Ishikawa (cell line): ENCODE data around the gene COL16A1.

Experiments
- CEBPB ChIP-seq: IDR thresholded peaks from 2 replicates; pipeline ENCODE4 v1.6.1; 2012
- CREB1 ChIP-seq: IDR thresholded peaks from 2 replicates; pipeline ENCODE4 v1.6.1; 2012; ENCODE audit warnings: low read depth
- EGR1 ChIP-seq: IDR thresholded peaks from 2 replicates; pipeline ENCODE4 v1.6.1; 2012
- EP300 ChIP-seq: IDR thresholded peaks from 2 replicates; pipeline ENCODE4 v1.6.1; 2012; ENCODE audit warnings: borderline replicate concordance
- FOXM1 ChIP-seq: IDR thresholded peaks from 2 replicates; pipeline ENCODE4 v1.6.1; 2012; ENCODE audit warnings: low read depth, borderline replicate concordance
- NFIC ChIP-seq: IDR thresholded peaks from 2 replicates; pipeline ENCODE4 v1.6.1; 2012
- RAD21 ChIP-seq: IDR thresholded peaks from 2 replicates; pipeline ENCODE4 v1.6.1; 2012; ENCODE audit warnings: low read depth
- TAF1 ChIP-seq: IDR thresholded peaks from 2 replicates; pipeline ENCODE4 v1.6.1; 2012; ENCODE audit warnings: low read depth, mild to moderate bottlenecking
- TCF12 ChIP-seq: IDR thresholded peaks from 2 replicates; pipeline ENCODE4 v1.6.1; 2012; ENCODE audit warnings: low read depth
- TEAD4 ChIP-seq: IDR thresholded peaks from 2 replicates; pipeline ENCODE4 v1.6.1; 2012
- YY1 ChIP-seq: IDR thresholded peaks from 2 replicates; pipeline ENCODE4 v1.6.1; 2012; ENCODE audit warnings: low read depth
- ZBTB7A ChIP-seq: IDR thresholded peaks from 2 replicates; pipeline ENCODE4 v1.6.1; 2012; ENCODE audit warnings: low read depth
- TF ChIP-seq, protein P1 (sequence below): IDR thresholded peaks from 2 replicates; pipeline ENCODE4 v1.6.1; 2012; ENCODE audit warnings: low read depth, mild to moderate bottlenecking
- TF ChIP-seq, protein P2 (sequence below): IDR thresholded peaks from 2 replicates; pipeline ENCODE4 v1.6.1; 2012
- TF ChIP-seq, protein P3 (sequence below): IDR thresholded peaks from 2 replicates; pipeline ENCODE4 v1.6.1; 2012

COL16A1 gene

DNA sequence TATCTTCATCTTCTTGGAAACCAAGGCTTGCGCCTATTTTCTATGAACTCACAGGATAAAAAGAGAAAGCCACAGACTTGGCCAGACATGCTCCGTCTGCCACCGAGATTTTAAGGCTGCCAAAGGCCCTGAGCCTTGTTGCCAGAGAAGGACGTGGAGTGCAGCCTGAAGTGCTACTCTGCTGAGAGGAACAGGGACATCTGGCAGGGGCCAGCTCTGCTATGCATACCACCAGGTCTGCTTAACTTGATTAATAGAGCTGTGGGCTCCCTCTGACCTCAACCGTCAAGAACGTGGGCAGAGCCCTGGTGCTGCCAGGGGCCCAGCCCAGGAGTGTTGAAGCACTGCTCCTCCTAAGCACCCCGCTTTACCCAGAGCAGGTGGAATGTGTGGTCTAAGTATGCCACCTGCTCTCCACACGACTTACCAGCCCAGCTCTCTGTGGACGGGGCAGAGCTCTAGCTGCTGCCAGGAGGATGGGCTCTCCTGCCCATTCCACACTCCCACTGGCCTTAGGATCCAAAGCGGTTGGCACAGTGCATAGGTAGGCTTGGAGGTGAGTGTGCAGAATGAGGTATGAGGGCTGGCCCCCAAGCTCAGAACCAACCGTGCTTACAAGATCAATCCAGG is 75.8 kb downstream of the COL16A1 start:
- TF ChIP-seq TAF1 (no peak), TCF12 (no peak), RAD21 (no peak), CREB1 (no peak), TEAD4 (no peak)
- TF ChIP-seq, protein P1, sequence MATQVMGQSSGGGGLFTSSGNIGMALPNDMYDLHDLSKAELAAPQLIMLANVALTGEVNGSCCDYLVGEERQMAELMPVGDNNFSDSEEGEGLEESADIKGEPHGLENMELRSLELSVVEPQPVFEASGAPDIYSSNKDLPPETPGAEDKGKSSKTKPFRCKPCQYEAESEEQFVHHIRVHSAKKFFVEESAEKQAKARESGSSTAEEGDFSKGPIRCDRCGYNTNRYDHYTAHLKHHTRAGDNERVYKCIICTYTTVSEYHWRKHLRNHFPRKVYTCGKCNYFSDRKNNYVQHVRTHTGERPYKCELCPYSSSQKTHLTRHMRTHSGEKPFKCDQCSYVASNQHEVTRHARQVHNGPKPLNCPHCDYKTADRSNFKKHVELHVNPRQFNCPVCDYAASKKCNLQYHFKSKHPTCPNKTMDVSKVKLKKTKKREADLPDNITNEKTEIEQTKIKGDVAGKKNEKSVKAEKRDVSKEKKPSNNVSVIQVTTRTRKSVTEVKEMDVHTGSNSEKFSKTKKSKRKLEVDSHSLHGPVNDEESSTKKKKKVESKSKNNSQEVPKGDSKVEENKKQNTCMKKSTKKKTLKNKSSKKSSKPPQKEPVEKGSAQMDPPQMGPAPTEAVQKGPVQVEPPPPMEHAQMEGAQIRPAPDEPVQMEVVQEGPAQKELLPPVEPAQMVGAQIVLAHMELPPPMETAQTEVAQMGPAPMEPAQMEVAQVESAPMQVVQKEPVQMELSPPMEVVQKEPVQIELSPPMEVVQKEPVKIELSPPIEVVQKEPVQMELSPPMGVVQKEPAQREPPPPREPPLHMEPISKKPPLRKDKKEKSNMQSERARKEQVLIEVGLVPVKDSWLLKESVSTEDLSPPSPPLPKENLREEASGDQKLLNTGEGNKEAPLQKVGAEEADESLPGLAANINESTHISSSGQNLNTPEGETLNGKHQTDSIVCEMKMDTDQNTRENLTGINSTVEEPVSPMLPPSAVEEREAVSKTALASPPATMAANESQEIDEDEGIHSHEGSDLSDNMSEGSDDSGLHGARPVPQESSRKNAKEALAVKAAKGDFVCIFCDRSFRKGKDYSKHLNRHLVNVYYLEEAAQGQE, result no peak
- TF ChIP-seq, protein P2, sequence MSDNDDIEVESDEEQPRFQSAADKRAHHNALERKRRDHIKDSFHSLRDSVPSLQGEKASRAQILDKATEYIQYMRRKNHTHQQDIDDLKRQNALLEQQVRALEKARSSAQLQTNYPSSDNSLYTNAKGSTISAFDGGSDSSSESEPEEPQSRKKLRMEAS, result no peak

DNA sequence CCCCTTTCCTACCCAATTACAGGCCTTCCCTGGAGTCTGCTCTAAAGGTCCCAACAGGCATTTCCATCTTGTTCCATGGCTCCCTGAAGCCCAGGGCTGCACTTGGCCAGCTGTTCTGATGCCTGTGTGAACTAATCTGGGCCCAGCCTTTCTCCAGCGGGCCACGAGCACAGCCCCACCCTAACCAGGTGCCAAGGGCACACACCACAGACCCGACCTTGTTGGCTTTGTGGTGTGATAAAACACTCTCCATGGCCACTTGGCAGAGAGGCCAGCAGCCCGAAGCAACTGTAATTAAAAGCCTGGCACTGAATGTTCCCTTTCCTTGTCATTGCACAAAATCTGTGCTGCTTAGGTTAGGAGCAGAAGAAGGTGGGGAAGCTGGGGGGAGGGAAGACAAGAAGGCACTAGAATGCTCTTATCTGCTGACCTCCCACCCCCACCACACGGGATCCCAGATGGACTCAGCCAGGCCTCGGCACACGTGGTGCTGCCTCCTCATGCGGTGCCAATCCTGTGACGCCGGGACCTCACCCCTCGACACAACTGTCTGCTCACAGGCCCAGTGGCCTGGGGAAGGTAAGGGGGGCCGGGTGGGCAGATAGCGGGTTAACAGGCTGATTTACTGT is 76.4 kb downstream of the COL16A1 start:
- TF ChIP-seq EGR1, result no peak
- TF ChIP-seq, protein P2, result no peak
- no peak for TF ChIP-seq NFIC

DNA sequence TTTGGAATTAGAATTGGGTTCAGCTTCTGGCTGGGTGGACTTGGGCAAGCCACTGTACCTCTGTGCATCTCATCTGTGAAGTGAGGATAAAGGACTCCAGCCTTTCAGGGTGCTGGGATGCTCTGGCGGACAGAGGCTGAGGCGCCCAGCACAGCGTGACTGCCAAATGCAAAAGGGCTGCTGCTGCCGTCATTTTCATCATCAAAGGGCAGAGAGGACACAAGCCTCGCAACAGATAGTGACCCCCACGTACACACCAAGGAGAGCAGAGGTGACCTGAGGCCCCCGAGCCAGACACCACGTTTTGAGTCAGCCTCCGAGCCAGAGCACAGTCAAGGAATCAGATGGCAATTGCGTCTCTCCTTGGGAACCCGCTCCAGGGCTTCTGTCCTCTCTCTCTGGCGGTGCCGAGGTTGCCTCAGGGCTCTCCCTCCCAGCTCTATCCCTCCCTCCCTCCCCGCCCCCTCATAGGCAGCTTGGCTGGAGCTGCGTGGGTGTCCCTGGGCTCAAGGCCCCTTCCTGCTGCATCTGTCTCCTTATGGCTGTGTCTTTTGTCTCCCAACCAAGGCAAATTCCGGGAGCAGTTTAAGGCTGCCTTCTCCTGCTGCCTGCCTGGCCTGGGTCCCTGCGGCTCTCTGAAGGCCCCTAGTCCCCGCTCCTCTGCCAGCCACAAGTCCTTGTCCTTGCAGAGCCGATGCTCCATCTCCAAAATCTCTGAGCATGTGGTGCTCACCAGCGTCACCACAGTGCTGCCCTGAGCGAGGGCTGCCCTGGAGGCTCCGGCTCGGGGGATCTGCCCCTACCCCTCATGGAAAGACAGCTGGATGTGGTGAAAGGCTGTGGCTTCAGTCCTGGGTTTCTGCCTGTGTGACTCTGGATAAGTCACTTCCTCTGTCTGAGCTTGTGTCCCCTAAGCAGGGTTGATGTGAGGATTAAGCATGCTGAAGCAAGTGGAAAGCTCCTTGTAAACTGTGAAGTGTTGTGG is 77.3 kb downstream of the COL16A1 start:
- no peak for TF ChIP-seq TEAD4
- TF ChIP-seq, protein P2, result no peak
- TF ChIP-seq CREB1, result no peak
- no peak for TF ChIP-seq ZBTB7A
- TF ChIP-seq TAF1, result no peak
- TF ChIP-seq EGR1, result no peak
- no peak for TF ChIP-seq YY1
- no peak for TF ChIP-seq CEBPB

DNA sequence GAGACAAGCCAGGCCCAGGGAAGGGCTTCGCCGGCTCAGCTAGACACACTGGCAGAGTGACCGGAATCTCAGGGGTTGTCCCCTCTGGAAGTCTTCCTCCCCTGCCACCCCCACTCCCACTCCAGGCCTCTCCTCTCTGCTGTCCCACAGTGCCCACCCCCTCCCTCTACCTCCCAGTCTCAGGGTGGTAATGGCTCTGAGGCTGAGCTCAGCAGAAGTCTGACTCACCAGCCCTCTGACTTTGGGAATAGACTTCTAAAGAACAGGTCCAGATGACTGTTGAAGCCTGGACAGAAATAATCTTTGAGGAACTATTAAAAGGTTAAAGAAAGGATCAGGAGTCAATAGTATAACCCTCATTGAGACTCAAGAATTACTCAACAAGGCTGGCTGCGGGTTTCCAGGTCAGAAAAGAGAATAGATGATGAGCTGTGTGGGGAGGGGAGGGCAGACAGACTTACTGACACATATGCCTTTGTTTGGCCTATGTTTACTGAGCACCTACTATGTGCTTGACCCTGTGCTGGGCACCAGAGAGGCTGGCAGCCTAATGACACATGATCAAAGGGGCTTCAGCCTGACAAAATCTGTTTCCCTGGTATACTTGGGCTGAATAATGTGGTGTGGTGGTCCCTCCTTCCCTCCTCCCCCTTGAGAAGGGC is 78.1 kb downstream of the COL16A1 start:
- no peak for TF ChIP-seq EP300
- TF ChIP-seq ZBTB7A, result no peak
- no peak for TF ChIP-seq YY1
- TF ChIP-seq TCF12, result no peak
- TF ChIP-seq, protein P2, result no peak
- TF ChIP-seq CREB1, result no peak
- TF ChIP-seq EGR1, result no peak
- no peak for TF ChIP-seq CEBPB
- no peak for TF ChIP-seq FOXM1
- no peak for TF ChIP-seq NFIC
- TF ChIP-seq TEAD4, result no peak
- no peak for TF ChIP-seq TAF1

DNA sequence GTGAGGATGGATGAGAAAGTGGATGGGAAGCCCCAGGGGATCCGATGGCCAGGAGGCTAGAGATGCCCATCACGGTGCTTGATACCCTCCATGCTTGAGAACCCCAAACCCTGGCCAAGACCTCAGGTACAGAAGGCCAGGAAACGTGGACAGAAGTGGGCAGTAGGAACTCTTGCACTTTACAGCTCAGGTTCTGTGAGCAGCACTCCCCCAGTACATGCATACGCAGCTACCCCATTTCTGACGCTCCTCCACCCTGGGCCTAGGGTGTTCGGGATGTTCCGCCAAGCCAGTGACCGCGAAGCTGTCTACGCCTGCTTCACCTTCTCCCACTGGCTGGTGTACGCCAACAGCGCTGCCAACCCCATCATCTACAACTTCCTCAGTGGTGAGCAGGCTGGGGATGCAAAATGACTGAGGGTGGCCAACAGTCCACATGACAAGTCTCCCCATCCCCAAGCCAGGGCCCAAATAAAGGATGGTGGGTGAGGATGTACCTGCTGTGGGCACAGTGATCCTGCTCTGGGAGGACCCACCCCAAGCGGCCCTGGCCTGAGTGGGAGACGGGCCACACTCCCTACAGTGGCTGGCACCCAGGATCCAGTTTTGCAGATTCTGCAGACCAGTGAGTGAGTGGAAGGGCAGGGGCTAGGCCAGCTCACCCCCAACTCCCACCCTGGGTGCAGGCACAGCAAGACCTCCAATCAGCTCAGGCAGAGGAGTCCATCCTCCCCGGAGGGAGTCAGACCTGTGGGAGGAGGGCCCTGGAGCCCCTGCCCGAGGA is 78.9 kb downstream of the COL16A1 start:
- TF ChIP-seq EGR1, result no peak
- TF ChIP-seq, protein P1, result no peak
- TF ChIP-seq FOXM1, result no peak
- no peak for TF ChIP-seq ZBTB7A
- TF ChIP-seq CREB1, result no peak
- no peak for TF ChIP-seq RAD21
- no peak for TF ChIP-seq YY1
- TF ChIP-seq, protein P3, sequence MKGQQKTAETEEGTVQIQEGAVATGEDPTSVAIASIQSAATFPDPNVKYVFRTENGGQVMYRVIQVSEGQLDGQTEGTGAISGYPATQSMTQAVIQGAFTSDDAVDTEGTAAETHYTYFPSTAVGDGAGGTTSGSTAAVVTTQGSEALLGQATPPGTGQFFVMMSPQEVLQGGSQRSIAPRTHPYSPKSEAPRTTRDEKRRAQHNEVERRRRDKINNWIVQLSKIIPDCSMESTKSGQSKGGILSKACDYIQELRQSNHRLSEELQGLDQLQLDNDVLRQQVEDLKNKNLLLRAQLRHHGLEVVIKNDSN, result no peak
- TF ChIP-seq TEAD4, result no peak
